GM18517 (cell line): Measurements from ENCODE around the gene GPR132.

Experiments used
- ATAC-seq: cut with Tn5 transposase; IDR thresholded peaks from one replicate; pipeline ENCODE4 v1.9.1; 2021; ENCODE audit warnings: mild to moderate bottlenecking, moderate library complexity; ENCODE audit not compliant: unreplicated experiment

The GPR132 gene

GRCh38 chr14:105023144-105023543, 42.1 kb downstream of the GPR132 start:
- ATAC-seq: no peak

- ATAC-seq: no peak
Measured at GRCh38 chr14:105022276-105022670, 43.0 kb downstream of the GPR132 start.

GRCh38 chr14:105021656-105022275, 43.5 kb downstream of the GPR132 start:
- no peak for ATAC-seq

- ATAC-seq: peak; percentile 63
Measured at GRCh38 chr14:105020815-105021655, 44.2 kb downstream of the GPR132 start, which contains the start of gene CDCA4. Gene CDCA4 (minus strand): TSS chr14:105021083. CDS start chr14:105011929, 9,154 bp downstream.

GRCh38 chr14:105019861-105020814, 45.1 kb downstream of the GPR132 start:
- peak; percentile 17 for ATAC-seq

- no peak for ATAC-seq
Measured at GRCh38 chr14:105018414-105018813, 46.8 kb downstream of the GPR132 start.

GRCh38 chr14:105015905-105016304, 49.3 kb downstream of the GPR132 start:
- ATAC-seq: no peak

- ATAC-seq: no peak
Measured at GRCh38 chr14:105015242-105015641, 50.0 kb downstream of the GPR132 start.

GRCh38 chr14:105014631-105015030, 50.6 kb downstream of the GPR132 start:
- ATAC-seq: no peak

- ATAC-seq: no peak
Measured at GRCh38 chr14:105014032-105014431, 51.2 kb downstream of the GPR132 start.

GRCh38 chr14:105013150-105013785, 52.0 kb downstream of the GPR132 start:
- no peak for ATAC-seq

- ATAC-seq: no peak
Measured at GRCh38 chr14:105012171-105012985, 52.9 kb downstream of the GPR132 start.

- ATAC-seq: no peak
Measured at GRCh38 chr14:105011312-105011990, 53.8 kb downstream of the GPR132 start.

GRCh38 chr14:105010891-105011291, 54.3 kb downstream of the GPR132 start:
- ATAC-seq: no peak

- ATAC-seq: no peak
Measured at GRCh38 chr14:105010106-105010505, 55.1 kb downstream of the GPR132 start.

- no peak for ATAC-seq
Measured at GRCh38 chr14:105007593-105008264, 57.5 kb downstream of the GPR132 start.

GRCh38 chr14:105006831-105007592, 58.2 kb downstream of the GPR132 start:
- ATAC-seq: no peak
